ENCODE measurements around the gene BCAR3. TPM values are rescaled to one million over a fixed set of nuclear protein-coding genes. Genes with fewer than 3 reads are reported as not detected.

BCAR3 gene
- total RNA-seq, 2 donors from 2014 or later = 1.3 to 1.9 TPM

DNA sequence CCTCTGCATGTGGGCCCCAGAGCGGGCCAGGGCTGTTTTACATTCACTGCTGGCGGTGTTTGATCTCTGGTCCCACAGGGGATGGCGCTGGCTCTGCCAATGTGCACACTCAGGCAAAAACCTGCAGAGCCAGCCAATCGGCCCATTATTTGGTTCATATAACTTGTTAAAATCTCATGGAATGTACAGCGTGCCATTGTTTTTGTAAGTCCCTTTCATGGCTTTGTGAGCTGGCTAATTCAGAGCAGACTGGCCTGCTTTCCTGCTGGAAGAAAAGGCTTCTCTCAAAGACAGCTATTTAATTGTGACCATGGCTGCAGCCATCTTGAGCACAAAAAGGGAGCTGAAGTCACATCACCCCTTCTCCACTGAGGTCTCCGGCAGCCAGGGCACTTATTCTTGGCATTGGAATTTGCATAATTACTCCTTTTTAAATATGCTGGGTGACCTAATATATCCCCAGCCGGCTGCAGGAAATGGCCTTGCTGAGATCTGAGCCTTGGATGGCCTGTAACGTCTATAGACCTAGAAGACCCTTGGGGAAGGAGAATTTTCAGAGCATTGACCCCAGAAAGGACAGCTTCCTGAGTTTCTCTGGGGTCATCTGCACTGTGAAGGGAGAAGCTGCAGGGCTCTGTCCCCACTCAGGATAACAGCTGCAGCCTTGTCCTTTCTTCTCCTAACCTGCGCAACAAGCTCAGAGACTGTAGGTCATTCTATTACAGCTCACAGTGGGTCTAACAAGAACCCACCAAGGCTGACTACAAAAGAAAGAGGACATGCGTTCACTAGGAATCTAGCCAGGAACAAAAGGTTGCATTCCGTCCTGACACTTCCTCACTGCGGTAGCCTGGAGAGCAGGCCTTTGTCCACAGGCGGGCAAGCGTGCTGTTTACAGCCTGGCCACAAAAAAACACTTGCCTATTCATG lies 45.8 kb downstream of the BCAR3 start:
- no peak overlapping the region for H3K27ac Mint-ChIP-seq
- ATAC-seq (replicated peaks) = no peak

DNA sequence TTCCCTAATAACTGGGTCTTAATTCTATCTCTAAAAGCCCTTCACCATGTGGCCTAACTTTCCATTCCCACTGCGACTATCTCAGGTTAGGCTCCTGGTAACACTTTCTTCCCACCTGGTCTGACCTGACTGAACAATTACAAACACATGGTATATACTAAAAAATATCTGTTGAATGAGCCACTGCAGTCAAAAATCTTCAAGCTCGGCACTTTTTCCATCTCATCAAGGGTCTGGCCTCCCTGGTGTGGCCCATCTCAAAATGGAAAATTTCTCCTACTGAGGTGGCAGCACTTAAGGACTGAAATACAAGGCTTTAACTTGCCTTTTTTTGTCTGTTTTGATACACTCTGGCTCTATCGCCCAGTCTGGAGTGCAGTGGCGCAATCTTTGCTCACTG lies 48.3 kb downstream of the BCAR3 start:
- Mint-ChIP-seq H3K9me3 (no peaks in the 10 kb centered on the region), H3K27me3 (no peaks in the 10 kb centered on the region), H3K36me3 (ENCODE audit: low read depth) (no peaks in the 10 kb centered on the region), H3K27ac (no peak overlapping the region), H3K4me1 (no peaks in the 10 kb centered on the region), H3K4me3 (no peak overlapping the region)
- ATAC-seq (replicated peaks) = no peak

More for the DNA sequence above, 45.8 kb downstream of the BCAR3 start:
- H3K36me3 Mint-ChIP-seq (ENCODE audit: low read depth) = no peaks in the 10 kb centered on the region
- H3K4me1 Mint-ChIP-seq = no peaks in the 10 kb centered on the region
- no peaks in the 10 kb centered on the region for H3K27me3 Mint-ChIP-seq
- H3K9me3 Mint-ChIP-seq = no peaks in the 10 kb centered on the region
- H3K4me3 Mint-ChIP-seq = no peak overlapping the region

DNA sequence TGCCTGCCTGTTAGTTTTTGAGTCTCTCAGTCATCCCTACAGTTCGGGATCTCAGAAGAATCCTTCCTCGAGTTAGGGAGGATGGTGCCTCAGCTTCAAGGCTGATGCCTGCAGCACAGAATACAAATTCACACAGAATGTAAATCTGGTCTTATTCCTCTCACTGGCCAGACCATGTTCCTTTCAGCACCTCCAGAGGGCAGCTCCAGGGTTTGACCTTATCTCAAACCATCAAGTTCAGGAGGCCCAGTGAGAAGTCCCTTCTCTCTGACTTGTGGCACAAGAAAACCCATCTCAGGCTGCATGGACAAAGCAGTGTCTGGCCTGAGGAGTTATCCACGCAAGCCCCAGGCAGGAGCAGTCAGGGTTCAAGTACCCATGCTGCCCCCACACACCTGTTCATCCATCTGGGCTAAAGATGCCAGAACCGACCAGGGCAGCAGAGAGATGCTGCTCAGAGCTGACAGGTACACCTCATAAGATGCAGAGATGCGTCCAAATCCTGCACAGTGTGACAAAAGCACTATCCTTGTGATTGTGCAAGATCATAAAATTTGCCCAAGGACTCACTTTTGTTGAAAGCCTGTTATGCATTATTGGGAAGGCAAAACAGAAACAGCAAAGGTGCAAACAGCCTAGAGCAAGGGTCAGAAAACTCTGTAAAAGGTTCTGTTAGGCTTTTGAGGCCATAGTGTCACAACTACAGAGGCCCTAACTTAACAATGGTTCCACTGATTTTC lies 49.8 kb downstream of the BCAR3 start:
- no peak for ATAC-seq (replicated peaks)
- no peaks in the 10 kb centered on the region for H3K9me3 Mint-ChIP-seq
- H3K27ac Mint-ChIP-seq = no peak overlapping the region
- no peaks in the 10 kb centered on the region for H3K27me3 Mint-ChIP-seq
- H3K36me3 Mint-ChIP-seq (ENCODE audit: low read depth) = no peaks in the 10 kb centered on the region
- no peaks in the 10 kb centered on the region for H3K4me1 Mint-ChIP-seq
- H3K4me3 Mint-ChIP-seq = no peak overlapping the region

DNA sequence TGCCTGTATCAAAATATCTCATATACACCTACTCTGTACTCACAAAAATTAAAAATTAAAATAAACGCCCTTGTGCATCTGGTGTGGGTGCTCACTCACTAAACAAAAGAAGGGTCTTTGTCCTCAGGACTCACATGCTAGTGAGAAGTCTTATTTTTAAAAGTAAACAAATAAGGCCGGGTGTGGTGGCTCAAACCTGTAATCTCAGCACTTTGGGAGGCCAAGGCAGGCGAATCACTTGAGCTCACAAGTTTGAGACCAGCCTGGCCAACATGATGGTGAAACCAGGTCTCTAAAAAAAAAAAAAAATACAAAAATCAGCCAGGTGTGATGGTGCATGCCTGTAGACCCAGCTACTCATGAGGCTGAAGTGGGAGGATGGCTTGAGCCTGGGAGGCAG lies 51.5 kb downstream of the BCAR3 start:
- H3K9me3 Mint-ChIP-seq = no peaks in the 10 kb centered on the region
- H3K27ac Mint-ChIP-seq = no peak overlapping the region
- no peak for ATAC-seq (replicated peaks)
- H3K27me3 Mint-ChIP-seq = no peaks in the 10 kb centered on the region
- H3K36me3 Mint-ChIP-seq (ENCODE audit: low read depth) = no peaks in the 10 kb centered on the region
- no peaks in the 10 kb centered on the region for H3K4me1 Mint-ChIP-seq
- H3K4me3 Mint-ChIP-seq = no peak overlapping the region

DNA sequence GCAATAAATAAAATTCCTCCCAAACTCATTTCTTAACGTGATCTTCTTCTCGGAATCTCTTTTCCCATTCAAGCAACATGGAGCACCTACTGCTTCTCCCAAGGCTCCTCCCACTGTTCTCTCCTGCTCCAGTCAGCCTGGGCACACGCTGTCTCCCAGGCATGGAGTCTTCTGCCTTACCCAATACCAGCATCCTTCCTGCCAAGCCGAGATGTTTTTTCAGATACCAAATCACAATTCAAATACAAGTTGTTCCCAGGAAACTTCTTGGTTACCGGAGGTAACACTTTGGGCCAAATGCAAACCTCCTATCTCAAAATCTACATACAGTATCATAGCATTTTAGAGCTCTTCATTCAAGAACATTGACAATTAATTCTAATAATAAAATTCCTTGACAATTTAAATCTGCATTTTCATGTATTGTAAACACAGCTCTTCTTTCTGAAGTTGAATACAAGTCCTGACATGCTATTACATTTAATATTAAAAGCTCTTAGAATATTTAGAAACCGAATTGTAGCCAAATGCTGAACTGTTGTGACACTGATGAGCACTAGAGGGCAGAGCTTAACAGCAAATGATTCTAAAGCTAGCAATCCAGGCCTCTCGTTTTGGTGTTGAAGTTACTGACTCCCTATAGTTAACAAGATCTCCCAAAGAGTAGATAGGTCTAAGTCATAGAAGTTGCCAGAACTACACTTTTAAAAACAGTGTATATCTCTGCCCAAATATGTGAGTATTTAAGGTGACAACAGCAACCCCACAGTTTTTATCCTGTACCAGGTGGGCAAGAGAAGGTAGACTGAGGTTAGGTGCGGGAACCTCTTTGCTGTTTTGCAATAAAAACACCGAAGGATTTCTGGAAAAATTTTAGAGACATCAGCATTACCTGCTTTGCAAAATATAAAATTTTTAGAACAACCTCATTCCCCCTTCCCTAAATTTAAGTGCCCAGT lies 52.3 kb downstream of the BCAR3 start:
- no peaks in the 10 kb centered on the region for H3K36me3 Mint-ChIP-seq (ENCODE audit: low read depth)
- no peak overlapping the region for H3K4me3 Mint-ChIP-seq
- ATAC-seq (replicated peaks) = peak; percentile 68
- no peak overlapping the region for H3K27ac Mint-ChIP-seq
- no peaks in the 10 kb centered on the region for H3K4me1 Mint-ChIP-seq
- H3K27me3 Mint-ChIP-seq = no peaks in the 10 kb centered on the region
- no peaks in the 10 kb centered on the region for H3K9me3 Mint-ChIP-seq

DNA sequence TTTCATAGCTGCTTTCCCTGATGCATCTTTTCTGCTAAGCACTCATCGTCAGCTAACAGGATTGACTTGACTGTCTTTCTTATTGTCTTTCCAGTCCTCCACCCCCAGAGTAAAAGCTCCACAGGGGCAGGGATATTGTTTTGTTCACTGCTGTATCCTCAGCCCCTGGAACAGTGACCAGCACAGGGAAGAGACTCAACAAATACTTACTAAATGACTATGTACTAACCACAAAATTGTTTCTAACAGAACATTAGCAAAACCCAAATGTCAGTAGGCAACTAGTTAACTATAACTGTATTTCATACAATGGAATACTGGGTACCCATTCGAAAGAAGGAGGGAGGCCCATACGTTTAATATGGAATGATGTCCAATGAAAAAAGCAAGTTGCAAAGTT lies 53.0 kb downstream of the BCAR3 start:
- no peak overlapping the region for H3K4me3 Mint-ChIP-seq

DNA sequence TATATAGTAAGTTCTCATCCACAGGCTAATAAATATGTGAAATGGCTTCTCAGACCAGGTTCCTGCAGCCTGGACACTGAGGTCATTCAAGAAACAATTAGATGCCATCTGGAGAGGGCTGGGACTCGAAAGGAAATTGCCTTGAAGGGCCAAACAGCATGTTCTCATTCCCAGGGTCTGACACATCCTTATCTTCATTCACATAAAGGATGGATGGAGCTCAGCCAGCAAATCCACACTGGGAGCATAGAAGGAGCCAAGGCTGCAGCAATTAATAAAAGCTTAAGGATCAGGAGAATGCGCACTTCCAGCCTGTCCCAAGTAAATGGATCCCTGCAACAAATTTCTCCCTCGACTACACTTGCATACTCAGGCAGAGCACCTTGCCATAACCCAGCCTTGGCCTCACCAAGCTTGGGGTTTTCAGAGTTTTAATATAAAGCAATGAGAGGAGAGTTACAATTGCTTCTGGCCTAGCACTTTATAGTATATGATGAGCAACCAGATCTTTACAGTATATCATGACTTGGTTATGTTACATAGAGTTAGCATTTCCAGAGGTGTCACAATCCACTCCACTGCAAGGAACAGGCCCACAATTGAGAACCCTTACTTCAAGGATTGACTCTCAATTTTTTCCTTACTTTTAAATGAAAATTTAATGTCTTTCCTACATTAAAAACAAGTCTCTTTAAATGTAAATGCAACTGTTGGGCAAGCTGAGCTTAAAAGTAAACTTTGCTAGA lies 55.9 kb downstream of the BCAR3 start:
- no peak overlapping the region for H3K27ac Mint-ChIP-seq
- H3K4me3 Mint-ChIP-seq = no peak overlapping the region
- H3K27me3 Mint-ChIP-seq = no peaks in the 10 kb centered on the region
- no peaks in the 10 kb centered on the region for H3K36me3 Mint-ChIP-seq (ENCODE audit: low read depth)
- no peaks in the 10 kb centered on the region for H3K9me3 Mint-ChIP-seq
- ATAC-seq (replicated peaks) = no peak
- no peaks in the 10 kb centered on the region for H3K4me1 Mint-ChIP-seq

More for the DNA sequence above, 53.0 kb downstream of the BCAR3 start:
- Mint-ChIP-seq H3K27me3 (no peaks in the 10 kb centered on the region), H3K4me1 (no peaks in the 10 kb centered on the region), H3K36me3 (ENCODE audit: low read depth) (no peaks in the 10 kb centered on the region), H3K9me3 (no peaks in the 10 kb centered on the region), H3K27ac (no peak overlapping the region)
- ATAC-seq (replicated peaks) = no peak

DNA sequence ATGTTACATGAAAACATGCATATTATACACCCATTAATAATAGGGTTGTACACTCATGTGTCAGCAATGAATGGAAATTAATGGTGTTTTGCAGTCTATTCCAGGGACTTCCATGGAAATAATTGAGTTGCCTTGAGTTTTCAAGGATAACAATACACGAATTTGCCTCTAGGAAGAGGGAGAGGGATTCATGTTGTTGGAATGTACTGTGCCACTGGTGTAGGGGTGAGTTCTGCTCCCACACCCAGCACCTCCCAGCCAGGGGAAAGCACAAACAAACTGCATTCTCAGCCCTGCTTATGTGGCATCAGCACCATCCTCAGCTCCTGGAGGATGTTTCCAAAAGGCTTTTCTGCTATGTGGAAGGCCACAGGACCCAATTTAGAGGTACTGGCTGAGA lies 57.8 kb downstream of the BCAR3 start:
- no peak for ATAC-seq (replicated peaks)
- Mint-ChIP-seq H3K4me1 (no peaks in the 10 kb centered on the region), H3K9me3 (no peaks in the 10 kb centered on the region), H3K4me3 (no peak overlapping the region), H3K27ac (no peak overlapping the region), H3K36me3 (ENCODE audit: low read depth) (no peaks in the 10 kb centered on the region), H3K27me3 (no peaks in the 10 kb centered on the region)

DNA sequence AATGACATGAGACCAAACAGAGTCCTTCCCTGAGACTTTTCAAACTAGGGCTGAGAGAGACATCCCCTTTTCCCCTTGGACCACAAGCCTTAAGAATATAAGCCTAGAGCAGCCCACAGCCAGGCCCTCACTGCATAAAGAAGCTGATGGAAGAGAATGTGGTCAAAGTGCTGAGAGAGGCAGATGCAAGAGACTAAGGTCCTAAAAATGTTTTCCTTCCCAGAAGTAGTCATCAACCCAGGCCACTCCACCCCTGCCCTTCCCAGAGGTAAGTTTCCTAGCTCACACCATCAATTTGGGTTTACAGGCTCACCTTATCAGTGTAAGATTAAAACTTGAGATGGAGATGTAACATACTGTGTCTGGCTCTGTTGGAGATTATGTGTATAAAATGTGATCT lies 58.2 kb downstream of the BCAR3 start:
- Mint-ChIP-seq H3K27me3 (no peaks in the 10 kb centered on the region), H3K36me3 (ENCODE audit: low read depth) (no peaks in the 10 kb centered on the region)

DNA sequence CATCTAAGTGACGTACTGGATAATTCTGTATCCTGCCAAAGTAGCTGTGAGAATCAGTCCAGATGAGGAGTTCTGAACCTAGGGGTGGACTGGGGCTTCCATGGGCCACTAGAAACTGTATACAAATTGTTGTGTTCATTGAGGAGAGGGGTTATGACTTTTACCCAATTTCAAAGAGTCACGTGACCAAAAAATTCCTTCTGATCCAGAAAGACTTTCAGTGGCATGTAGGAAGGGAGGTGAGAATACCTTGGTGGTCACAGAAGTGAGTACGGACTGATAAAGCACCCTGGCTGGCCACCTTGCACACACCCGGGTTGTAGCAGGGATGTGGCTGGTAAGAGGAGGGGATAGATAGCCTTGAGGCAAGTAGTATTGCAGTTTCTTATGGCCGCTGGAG lies 60.4 kb downstream of the BCAR3 start:
- Mint-ChIP-seq H3K4me3 (no peak overlapping the region), H3K9me3 (no peaks in the 10 kb centered on the region), H3K27ac (no peak overlapping the region), H3K27me3 (no peaks in the 10 kb centered on the region), H3K36me3 (ENCODE audit: low read depth) (no peaks in the 10 kb centered on the region), H3K4me1 (peaks cover 3% of the 10 kb centered on the region)
- no peak for ATAC-seq (replicated peaks)

More for the DNA sequence above, 58.2 kb downstream of the BCAR3 start:
- no peaks in the 10 kb centered on the region for H3K9me3 Mint-ChIP-seq
- H3K4me3 Mint-ChIP-seq = no peak overlapping the region
- H3K27ac Mint-ChIP-seq = no peak overlapping the region
- no peak for ATAC-seq (replicated peaks)
- no peaks in the 10 kb centered on the region for H3K4me1 Mint-ChIP-seq

DNA sequence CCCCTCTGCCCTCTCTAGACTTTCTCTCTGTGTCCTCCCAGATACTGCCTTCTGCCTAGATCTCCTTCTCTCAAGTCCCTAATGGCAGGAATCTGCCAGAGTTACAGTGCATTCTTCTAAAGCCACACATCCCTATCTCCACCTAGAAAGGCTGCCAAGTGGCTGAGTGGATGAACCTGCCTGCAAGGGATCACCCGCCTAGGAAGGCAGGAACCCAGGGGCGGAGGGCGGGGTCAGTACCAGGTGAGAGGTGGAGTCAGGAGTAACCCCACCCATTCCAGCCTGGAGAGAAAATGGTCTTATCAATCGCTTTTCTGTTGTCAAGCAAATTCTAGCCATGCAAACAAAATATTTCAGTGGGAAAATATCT lies 60.8 kb downstream of the BCAR3 start:
- Mint-ChIP-seq H3K36me3 (ENCODE audit: low read depth) (no peaks in the 10 kb centered on the region), H3K9me3 (no peaks in the 10 kb centered on the region), H3K4me3 (no peak overlapping the region), H3K27me3 (no peaks in the 10 kb centered on the region), H3K4me1 (peaks cover 8% of the 10 kb centered on the region), H3K27ac (no peak overlapping the region)
- ATAC-seq (replicated peaks) = no peak

DNA sequence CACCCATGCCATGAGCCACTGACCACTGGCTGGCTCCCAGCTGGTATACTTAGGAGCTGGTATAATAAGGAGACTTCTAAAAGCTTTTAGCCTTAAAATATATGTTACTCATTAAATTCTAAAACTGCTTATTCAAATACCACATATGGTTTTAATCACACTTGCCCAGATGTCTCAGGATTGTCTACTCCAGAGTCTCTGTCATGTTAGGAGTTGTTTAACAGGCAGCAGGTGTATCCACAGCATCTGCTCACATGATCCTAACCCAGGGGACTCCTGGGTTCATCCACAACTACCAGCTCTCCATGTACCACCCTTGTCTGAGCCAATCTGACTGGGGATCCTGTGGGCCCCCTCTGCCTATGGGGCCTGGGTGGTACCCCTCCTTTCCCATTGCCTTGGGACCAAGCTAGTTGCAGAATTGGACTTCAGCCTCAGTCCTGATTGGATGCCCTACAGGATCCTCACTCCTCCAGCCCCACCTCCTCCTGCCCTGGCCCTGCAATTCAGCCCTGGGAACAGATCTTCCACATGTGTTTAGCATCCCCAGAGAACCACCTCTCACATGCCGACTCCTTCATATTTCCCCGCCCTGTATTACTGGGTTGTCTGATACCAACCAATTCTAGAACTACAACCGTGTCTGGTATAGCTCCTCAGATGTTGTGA lies 61.3 kb downstream of the BCAR3 start:
- Mint-ChIP-seq H3K27me3 (no peaks in the 10 kb centered on the region), H3K9me3 (no peaks in the 10 kb centered on the region), H3K4me3 (no peak overlapping the region), H3K4me1 (peaks cover 13% of the 10 kb centered on the region), H3K27ac (no peak overlapping the region), H3K36me3 (ENCODE audit: low read depth) (no peaks in the 10 kb centered on the region)
- no peak for ATAC-seq (replicated peaks)

DNA sequence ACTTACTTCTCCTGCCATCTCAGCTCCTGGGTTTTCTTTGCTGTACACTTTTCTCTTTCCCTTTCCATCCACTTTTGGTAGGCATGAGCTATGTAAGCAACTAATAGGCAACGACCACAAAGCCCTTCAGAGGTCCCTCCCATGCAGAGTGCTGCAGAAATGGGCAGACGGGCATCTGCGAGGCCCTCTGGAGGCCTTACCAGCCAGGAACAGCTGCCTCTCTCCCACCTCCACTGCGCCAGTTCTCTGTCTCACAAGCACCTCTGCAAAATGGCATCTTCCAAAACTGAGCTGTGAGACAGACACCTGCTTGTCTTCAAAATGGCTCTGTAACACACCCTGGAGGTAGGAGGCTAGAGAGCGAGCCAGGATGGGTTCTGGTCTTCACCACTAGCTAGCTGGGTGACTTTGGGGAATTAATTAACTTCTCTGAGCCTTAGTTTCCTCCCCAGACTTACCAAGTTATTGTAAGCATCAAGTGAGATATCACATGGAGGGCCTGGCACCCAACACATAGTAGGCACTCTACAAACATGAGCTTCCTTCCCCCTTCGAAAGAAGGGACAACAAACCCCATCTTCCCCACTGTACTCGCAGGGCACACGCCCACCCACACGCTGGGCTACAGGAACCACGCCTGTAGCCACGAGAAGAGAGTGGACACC lies 62.0 kb downstream of the BCAR3 start:
- no peaks in the 10 kb centered on the region for H3K27me3 Mint-ChIP-seq
- no peak overlapping the region for H3K27ac Mint-ChIP-seq
- H3K4me1 Mint-ChIP-seq = peaks cover 19% of the 10 kb centered on the region
- no peaks in the 10 kb centered on the region for H3K9me3 Mint-ChIP-seq
- no peak for ATAC-seq (replicated peaks)
- H3K4me3 Mint-ChIP-seq = no peak overlapping the region
- no peaks in the 10 kb centered on the region for H3K36me3 Mint-ChIP-seq (ENCODE audit: low read depth)
